ENCODE measurements around the gene CDC73.

- no peak for TF ChIP-seq TAF1 (IDR thresholded peaks at IDR 0.05; ENCODE audit: low read depth, low read length)
- TF ChIP-seq POLR2A (IDR thresholded peaks at IDR 0.05; ENCODE audit: low read depth, low read length): no peak
Measured at GRCh38 chr1:193104502-193104906, 17.3 kb upstream of the CDC73 start.
